Caco-2 (cell line): Measurements from ENCODE around the gene PPAT. TPM values are rescaled to one million over a fixed set of nuclear protein-coding genes. Genes with fewer than 3 reads are reported as not detected.
A peak's percentile ranks its signal among the peaks of the same experiment; 100 is the strongest.

Experiments
- BruUV-seq: library from RNA; stranded (reverse); fragments of 400-500 nt; replicated peaks from 2 replicates; lab custom pipeline; 2021; lab: Mats Ljungman, UMichigan
- CTCF ChIA-PET: fragments of 300-600 bp; sonication (Branson Sonifier 250); formaldehyde crosslinking; loops from one replicate; lab custom pipeline; 2022; ENCODE audit warnings: antibody characterized with exemption; lab: Charles Lee
- POLR2A ChIA-PET: fragments of 300-600 bp; sonication (Branson Sonifier 250); formaldehyde crosslinking; loops from one replicate; lab custom pipeline; 2022; ENCODE audit warnings: antibody characterized with exemption; lab: Charles Lee
- DNase-seq, 2 experiments: peaks; one replicate each; pipeline versions ENCODE4 v3.0.0 to v3.0.0-alpha.2; 2020 to 2022
- H3K27me3 ChIP-seq: replicated peaks from 2 replicates; pipeline ENCODE4 v1.6.0; 2011; ENCODE audit warnings: low read length; ENCODE audit not compliant: control insufficient read depth, insufficient read depth
- H3K36me3 ChIP-seq: 2 replicates; pipeline ENCODE4 v1.5.1; 2011; ENCODE audit warnings: low read length; ENCODE audit not compliant: control insufficient read depth, insufficient read depth
- H3K4me1 ChIP-seq: fragments of 250-450 bp; sonication (Bioruptor Pico); 2 replicates; pipeline ENCODE4 v1.5.1; 2020; ENCODE audit warnings: mild to moderate bottlenecking
- H3K4me3 ChIP-seq: 2 replicates; pipeline ENCODE4 v1.5.1; 2011; ENCODE audit warnings: low read depth, mild to moderate bottlenecking, control low read depth, low read length
- H3K9me3 ChIP-seq: fragments of 250-450 bp; sonication (Bioruptor Pico); 2 replicates; pipeline ENCODE4 v1.5.1; 2020; ENCODE audit warnings: mild to moderate bottlenecking, moderate library complexity
- H3K27ac Mint-ChIP-seq: one replicate; pipeline ENCODE4 v1.8.0; 2022; ENCODE audit warnings: mixed read lengths; ENCODE audit not compliant: unreplicated experiment
- H3K27me3 Mint-ChIP-seq: one replicate; pipeline ENCODE4 v1.8.0; 2022; ENCODE audit warnings: mixed read lengths; ENCODE audit not compliant: insufficient read depth, unreplicated experiment
- H3K36me3 Mint-ChIP-seq: one replicate; pipeline ENCODE4 v1.8.0; 2022; ENCODE audit warnings: mild to moderate bottlenecking, mixed read lengths; ENCODE audit not compliant: insufficient read depth, unreplicated experiment
- H3K4me1 Mint-ChIP-seq: one replicate; pipeline ENCODE4 v1.8.0; 2022; ENCODE audit warnings: low read depth, mixed read lengths; ENCODE audit not compliant: unreplicated experiment
- H3K4me3 Mint-ChIP-seq: one replicate; pipeline ENCODE4 v1.8.0; 2022; ENCODE audit warnings: mild to moderate bottlenecking, moderate library complexity, mixed read lengths; ENCODE audit not compliant: unreplicated experiment
- H3K9me3 Mint-ChIP-seq: one replicate; pipeline ENCODE4 v1.8.0; 2022; ENCODE audit warnings: mixed read lengths; ENCODE audit not compliant: unreplicated experiment
- intact Hi-C: fragments of 100-400 bp; cut with micrococcal nuclease; formaldehyde crosslinking; loops from one replicate; pipeline ENCODE4 v1.10.0; 2022; ENCODE audit not compliant: unreplicated experiment
- total RNA-seq: library from RNA; stranded (reverse); gene quantifications from 2 replicates; pipeline ENCODE4 v1.2.3, GENCODE V29; 2022
- TF ChIP-seq, protein P1 (sequence below), 2 experiments: fragments of 200-600 bp in 1 of 2; IDR thresholded peaks; 1 replicate in 1 of 2; 2 replicates in 1 of 2; pipeline versions ENCODE4 v1.5.1 to v1.8.0; 2011 to 2022; ENCODE audit warnings: antibody characterized with exemption in 1 of 2, control low read depth in 1 of 2, inconsistent platforms in 1 of 2, low read depth in 1 of 2, low read length in 1 of 2, mild to moderate bottlenecking in 1 of 2, moderate library complexity in 1 of 2; ENCODE audit not compliant: insufficient read depth in 1 of 2, severe bottlenecking in 1 of 2, unreplicated experiment in 1 of 2

PPAT gene
- total RNA-seq, 1 experiment from 2014 or later = 60.7 TPM

DNA sequence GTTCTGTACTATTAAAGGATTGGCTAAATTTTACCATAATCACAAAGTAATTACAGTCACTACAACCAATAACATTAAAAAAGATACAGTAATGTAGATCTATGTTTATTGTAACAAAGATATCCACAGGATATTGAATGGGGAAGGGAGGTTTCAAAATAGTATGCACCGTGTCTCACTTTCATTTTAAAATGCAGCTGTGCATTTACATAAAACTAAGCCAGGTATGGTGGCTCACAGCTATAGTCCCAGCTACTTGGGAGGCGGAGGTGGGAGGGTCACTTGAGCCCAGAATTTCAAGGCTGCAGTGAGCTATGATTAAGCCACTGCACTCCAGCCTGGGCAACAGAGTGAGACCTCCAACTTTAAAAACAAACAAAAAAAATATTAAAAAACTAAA is 40.5 kb upstream of the PPAT start:
- Histone ChIP-seq H3K27me3 (no peaks in the 10 kb centered on the region), H3K4me3 (no peak overlapping the region), H3K36me3 (peaks cover 2% of the 10 kb centered on the region), H3K9me3 (no peaks in the 10 kb centered on the region), H3K4me1 (no peaks in the 10 kb centered on the region)
- TF ChIP-seq, protein P1, sequence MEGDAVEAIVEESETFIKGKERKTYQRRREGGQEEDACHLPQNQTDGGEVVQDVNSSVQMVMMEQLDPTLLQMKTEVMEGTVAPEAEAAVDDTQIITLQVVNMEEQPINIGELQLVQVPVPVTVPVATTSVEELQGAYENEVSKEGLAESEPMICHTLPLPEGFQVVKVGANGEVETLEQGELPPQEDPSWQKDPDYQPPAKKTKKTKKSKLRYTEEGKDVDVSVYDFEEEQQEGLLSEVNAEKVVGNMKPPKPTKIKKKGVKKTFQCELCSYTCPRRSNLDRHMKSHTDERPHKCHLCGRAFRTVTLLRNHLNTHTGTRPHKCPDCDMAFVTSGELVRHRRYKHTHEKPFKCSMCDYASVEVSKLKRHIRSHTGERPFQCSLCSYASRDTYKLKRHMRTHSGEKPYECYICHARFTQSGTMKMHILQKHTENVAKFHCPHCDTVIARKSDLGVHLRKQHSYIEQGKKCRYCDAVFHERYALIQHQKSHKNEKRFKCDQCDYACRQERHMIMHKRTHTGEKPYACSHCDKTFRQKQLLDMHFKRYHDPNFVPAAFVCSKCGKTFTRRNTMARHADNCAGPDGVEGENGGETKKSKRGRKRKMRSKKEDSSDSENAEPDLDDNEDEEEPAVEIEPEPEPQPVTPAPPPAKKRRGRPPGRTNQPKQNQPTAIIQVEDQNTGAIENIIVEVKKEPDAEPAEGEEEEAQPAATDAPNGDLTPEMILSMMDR (IDR thresholded peaks at IDR 0.05; ENCODE audit: insufficient read depth in 1 of 2, low read depth in 1 of 2, low read length in 1 of 2, severe bottlenecking in 1 of 2, unreplicated experiment in 1 of 2) = no peak
- no peak for DNase-seq
- Mint-ChIP-seq H3K4me1 (no peaks in the 10 kb centered on the region), H3K36me3 (peaks cover 78% of the 10 kb centered on the region), H3K9me3 (no peaks in the 10 kb centered on the region), H3K27ac (no peak overlapping the region), H3K27me3 (no peaks in the 10 kb centered on the region), H3K4me3 (no peak overlapping the region)
- intact Hi-C loops = no loop called here
- ChIA-PET POLR2A (no interaction called here), CTCF (no interaction called here)
- BruUV-seq = no TSS peak

GRCh38 chr4:56469489-56470210 is 34.2 kb upstream of the PPAT start:
- H3K36me3 ChIP-seq = no peaks in the 10 kb centered on the region
- H3K4me3 ChIP-seq = no peak overlapping the region
- DNase-seq = no peak
- peaks cover 20% of the 10 kb centered on the region for H3K4me1 ChIP-seq
- no peaks in the 10 kb centered on the region for H3K9me3 ChIP-seq
- no TSS peak for BruUV-seq
- intact Hi-C loops = no loop called here
- peaks cover 67% of the 10 kb centered on the region for H3K36me3 Mint-ChIP-seq
- H3K27me3 Mint-ChIP-seq = no peaks in the 10 kb centered on the region
- H3K27me3 ChIP-seq = no peaks in the 10 kb centered on the region
- CTCF ChIA-PET = interaction anchor here (1.0 kb wide), 1 partner anchor 34 kb away, joined by 3 read pairs; the partner anchor contains the start of genes PAICS and PPAT
- TF ChIP-seq, protein P1 (IDR thresholded peaks at IDR 0.05; ENCODE audit: insufficient read depth in 1 of 2, low read depth in 1 of 2, low read length in 1 of 2, severe bottlenecking in 1 of 2, unreplicated experiment in 1 of 2) = no peak
- no peaks in the 10 kb centered on the region for H3K9me3 Mint-ChIP-seq
- peaks cover 2% of the 10 kb centered on the region for H3K4me1 Mint-ChIP-seq
- POLR2A ChIA-PET = interaction anchor here (0.7 to 0.8 kb wide), 2 partner anchors 25 to 82 kb away, joined by 3 to 5 read pairs; partner anchors contain the start of gene AASDH
- H3K4me3 Mint-ChIP-seq = peak overlapping the region; percentile 99
- no peak overlapping the region for H3K27ac Mint-ChIP-seq

GRCh38 chr4:56468097-56468422 is 32.6 kb upstream of the PPAT start:
- H3K36me3 Mint-ChIP-seq = peaks cover 64% of the 10 kb centered on the region
- BruUV-seq = no TSS peak
- CTCF ChIA-PET = interaction anchor here (0.7 kb wide), 1 partner anchor 51 kb away, joined by 3 read pairs; no protein-coding TSS in a partner anchor

More at GRCh38 chr4:56468097-56468422, 32.6 kb upstream of the PPAT start:
- DNase-seq = peak; percentile 58 to 62
- no peaks in the 10 kb centered on the region for H3K9me3 ChIP-seq
- peaks cover 6% of the 10 kb centered on the region for H3K4me1 Mint-ChIP-seq
- H3K4me1 ChIP-seq = peaks cover 20% of the 10 kb centered on the region
- intact Hi-C loops = no loop called here
- POLR2A ChIA-PET = interaction anchor here (0.6 to 1.1 kb wide), 3 partner anchors 31 to 82 kb away, joined by 3 to 12 read pairs (median 3); partner anchors contain the start of genes PAICS and PPAT
- H3K36me3 ChIP-seq = no peaks in the 10 kb centered on the region
- peak overlapping the region; percentile 76 for H3K4me3 ChIP-seq
- no peaks in the 10 kb centered on the region for H3K27me3 ChIP-seq
- H3K4me3 Mint-ChIP-seq = peak overlapping the region; percentile 99
- no peaks in the 10 kb centered on the region for H3K9me3 Mint-ChIP-seq
- no peaks in the 10 kb centered on the region for H3K27me3 Mint-ChIP-seq
- TF ChIP-seq, protein P1 (IDR thresholded peaks at IDR 0.05; ENCODE audit: insufficient read depth in 1 of 2, low read depth in 1 of 2, low read length in 1 of 2, severe bottlenecking in 1 of 2, unreplicated experiment in 1 of 2) = no peak
- peak overlapping the region; percentile 99 for H3K27ac Mint-ChIP-seq
